NCI-H510A (cell line): ENCODE data around the gene SLC12A9.
"Not testable (repeated sequence)": the region's sequence is repeated elsewhere in the genome, so short reads cannot be mapped to it uniquely, and the experiment has no call there.

Experiments used
- DNase-seq: peaks from one replicate; lab custom pipeline; 2025; lab: John Stamatoyannopoulos, UW

SLC12A9 gene

GRCh38 chr7:100895956-100896731, 43.6 kb downstream of the SLC12A9 start:
- DNase-seq = no peak

DNA sequence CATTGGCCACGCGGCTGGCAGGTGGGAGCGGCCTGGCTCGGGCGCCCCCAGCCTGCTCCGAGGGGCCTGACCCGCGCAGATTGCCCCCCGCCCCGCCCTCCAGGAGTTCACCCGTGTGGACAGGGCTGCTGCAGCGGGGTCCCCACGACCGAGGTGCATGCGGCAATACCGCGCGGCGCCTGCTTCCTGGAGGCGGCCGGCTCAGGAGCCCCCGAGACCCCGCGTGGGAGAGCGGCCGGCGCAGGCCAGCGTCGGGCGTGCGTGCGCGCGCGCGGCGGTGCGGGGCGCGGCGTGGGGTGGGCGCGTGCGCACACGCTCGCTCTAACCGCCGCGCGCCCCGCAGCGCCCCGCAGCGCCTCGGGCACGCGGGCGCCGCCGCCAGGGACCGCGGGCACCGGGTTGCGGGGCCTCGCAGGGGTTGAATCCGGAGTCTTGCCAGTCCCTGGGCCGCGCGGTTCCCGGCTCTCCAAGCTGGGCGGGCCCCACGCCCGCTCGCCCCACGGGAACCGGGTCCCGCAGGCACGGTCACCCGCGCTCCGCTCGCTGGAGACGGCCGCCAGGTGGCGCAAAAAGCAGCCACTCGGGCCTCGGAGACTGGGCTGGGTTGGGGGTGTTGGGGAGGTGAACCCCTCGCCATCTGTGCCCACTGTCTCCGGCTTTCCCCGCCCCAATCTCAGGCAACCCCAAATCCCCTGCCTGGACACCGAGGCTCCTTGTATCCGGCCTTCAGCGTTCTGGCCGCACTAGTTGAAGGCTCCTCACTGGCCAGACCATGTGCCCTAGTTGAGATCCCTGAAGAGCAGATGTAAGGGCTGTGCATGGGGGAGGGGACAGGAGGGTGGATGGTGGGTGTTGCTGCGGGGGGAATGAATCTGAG, 44.5 kb downstream of the SLC12A9 start:
- DNase-seq = no peak

DNA sequence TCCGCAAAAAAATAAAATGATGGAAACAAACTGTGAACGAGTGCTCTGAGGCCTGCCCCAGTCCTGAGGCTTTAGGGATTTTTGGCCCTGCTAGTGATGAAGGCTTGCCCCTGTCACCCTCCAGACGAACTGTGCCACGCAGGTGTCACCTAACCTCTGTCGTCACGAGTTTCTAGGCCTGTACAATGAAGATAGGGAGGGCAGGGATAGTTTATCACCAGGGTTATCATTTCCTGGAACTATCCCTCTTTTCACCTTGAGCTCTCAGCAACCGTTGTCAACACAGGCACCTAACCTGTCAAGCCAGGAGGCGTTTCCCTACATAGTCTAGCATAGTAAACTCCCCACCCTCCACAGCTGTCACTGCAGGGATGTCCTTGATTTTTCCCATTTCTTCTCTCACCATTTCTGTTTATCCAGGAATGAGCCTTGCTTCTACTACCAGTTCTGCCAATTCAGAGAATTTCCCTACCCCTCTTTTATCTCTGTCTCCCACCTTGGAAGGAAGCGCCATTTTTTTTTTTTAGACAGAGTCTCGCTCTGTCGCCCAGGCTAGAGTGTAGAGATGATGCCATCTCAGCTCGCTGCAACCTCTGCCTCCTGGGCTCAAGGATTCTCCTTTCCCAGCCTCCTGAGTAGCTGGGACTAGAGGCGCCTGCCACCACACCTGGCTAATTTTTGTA, 45.4 kb downstream of the SLC12A9 start:
- no peak for DNase-seq

DNA sequence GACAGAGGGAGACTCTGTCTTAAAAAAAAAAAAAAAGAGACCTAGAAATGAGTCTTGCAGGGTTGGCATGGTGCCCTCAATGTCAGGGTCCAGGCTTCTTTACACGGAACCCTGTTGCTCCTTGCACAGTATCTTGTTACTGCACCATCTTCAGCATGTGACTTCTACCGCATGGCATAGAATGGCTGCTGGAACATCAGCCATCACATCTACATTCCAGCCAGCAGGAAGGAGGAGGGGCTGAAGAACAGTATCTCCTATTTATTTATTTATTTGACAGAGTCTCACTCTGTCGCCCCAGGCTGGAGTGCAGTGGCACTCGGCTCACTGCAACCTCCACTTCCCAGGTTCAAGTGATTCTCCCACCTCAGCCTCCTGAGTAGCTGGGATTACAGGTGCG, 46.9 kb downstream of the SLC12A9 start:
- no peak for DNase-seq

GRCh38 chr7:100900978-100901377, 48.5 kb downstream of the SLC12A9 start:
- no peak for DNase-seq

GRCh38 chr7:100901921-100902332, 49.4 kb downstream of the SLC12A9 start:
- DNase-seq = no peak

- DNase-seq = no peak
Observed at GRCh38 chr7:100902638-100903037, 50.1 kb downstream of the SLC12A9 start.

DNA sequence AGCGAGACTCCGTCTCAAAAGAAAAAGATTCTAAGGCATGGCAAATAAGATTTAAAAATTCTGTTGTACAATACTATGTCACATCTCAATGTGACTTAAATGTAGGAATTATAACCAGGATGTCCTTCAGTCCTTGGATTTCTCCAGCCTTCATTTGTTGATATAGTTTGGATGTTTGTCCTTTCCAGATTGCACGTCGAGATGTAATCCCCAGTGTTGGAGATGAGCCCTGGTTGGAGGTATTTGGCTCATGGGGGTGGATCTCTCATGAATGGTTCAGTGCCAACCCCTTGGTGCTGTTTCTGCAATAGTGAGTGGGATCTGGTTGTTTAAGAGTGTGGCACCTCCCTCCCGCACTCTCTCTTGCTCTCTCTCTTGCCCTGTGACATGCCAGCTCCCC, 56.0 kb downstream of the SLC12A9 start:
- DNase-seq = no peak

- DNase-seq = not testable (repeated sequence)
Observed at GRCh38 chr7:100910443-100910842, 57.9 kb downstream of the SLC12A9 start.

GRCh38 chr7:100911484-100911883, 59.0 kb downstream of the SLC12A9 start:
- DNase-seq = no peak

GRCh38 chr7:100914208-100914878, 61.8 kb downstream of the SLC12A9 start:
- no peak for DNase-seq

DNA sequence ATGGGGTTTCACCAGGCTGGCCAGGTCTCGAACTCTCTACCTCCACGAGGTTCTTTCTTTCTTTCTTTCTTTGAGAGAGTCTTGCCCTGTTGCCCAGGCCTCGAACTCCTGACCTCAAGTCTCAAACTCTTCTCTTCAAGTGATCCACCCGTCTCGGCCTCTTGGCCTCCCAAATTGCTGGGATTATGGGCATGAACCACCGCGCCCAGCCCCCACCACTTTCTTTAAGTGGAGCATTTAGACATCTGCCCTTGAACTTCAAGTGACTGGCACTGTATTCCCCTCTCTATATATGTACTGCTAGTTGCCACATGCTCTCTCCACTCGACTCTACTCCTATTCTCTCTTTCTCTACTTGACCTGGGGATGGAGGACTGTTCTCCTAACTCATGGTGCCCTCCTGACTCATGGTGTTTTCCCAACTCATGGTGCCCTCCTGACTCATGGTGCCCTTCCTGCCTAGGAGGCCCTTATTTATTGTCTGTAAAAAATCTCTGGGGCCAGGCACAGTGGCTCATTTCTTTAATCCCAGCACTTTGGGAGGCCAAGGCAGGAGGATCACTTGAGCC, 62.5 kb downstream of the SLC12A9 start:
- DNase-seq = no peak
